Measurements from ENCODE around the gene PSMA4.
A peak's percentile ranks its signal among the peaks of the same experiment; 100 is the strongest.
"Not testable (repeated sequence)": the region's sequence is repeated elsewhere in the genome, so short reads cannot be mapped to it uniquely, and the experiment has no call there.

The PSMA4 gene

DNA sequence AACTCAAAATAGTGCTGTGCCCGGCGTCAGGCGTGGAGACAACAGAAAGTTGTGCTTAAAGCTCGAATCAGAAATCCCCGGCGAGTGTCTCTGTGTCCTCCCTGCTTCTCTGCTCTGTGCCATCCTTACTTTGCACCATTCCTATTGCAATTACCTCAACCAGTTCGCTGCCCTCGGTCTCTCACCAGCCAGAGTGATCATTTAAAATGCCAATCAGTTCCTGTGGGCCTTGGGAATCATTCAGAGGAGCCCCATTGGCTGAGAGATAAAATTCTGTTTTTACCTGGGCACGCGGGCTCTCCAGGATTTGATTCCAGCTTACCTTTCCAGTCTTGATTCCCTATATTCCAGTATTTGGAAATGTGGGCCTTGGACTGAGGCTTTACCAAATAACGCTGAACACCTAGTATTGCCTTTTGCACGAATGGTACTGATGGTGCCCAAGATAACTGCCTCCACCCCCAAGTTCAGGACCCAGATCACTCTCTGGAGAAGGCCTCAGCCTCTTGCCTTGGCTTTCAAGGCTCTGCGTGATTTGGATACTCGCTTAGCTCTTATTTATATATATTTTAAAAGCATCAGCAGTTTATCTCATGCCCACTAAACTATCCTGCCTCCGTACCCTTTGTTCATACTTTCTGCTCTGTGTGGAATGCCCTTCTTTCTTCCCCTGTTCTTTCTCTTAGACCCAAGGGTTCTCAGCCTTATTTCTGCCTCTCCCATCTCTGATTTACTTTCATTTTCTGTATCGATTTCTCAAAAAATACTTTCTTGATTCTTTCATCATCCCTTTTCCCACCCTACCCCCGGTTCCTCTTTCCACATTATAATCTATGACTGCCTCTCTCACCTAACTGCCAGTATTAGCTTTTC, 863 bp downstream of the PSMA4 start:
- H3K27ac ChIP-seq = peak overlapping the region; percentile 94
- TF ChIP-seq, protein P1, sequence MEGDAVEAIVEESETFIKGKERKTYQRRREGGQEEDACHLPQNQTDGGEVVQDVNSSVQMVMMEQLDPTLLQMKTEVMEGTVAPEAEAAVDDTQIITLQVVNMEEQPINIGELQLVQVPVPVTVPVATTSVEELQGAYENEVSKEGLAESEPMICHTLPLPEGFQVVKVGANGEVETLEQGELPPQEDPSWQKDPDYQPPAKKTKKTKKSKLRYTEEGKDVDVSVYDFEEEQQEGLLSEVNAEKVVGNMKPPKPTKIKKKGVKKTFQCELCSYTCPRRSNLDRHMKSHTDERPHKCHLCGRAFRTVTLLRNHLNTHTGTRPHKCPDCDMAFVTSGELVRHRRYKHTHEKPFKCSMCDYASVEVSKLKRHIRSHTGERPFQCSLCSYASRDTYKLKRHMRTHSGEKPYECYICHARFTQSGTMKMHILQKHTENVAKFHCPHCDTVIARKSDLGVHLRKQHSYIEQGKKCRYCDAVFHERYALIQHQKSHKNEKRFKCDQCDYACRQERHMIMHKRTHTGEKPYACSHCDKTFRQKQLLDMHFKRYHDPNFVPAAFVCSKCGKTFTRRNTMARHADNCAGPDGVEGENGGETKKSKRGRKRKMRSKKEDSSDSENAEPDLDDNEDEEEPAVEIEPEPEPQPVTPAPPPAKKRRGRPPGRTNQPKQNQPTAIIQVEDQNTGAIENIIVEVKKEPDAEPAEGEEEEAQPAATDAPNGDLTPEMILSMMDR (conservative IDR thresholded peaks at IDR 0.05) = no peak

GRCh38 chr15:78541744-78542034, 1.4 kb downstream of the PSMA4 start:
- peak overlapping the region; percentile 94 for H3K27ac ChIP-seq
- TF ChIP-seq, protein P1 (conservative IDR thresholded peaks at IDR 0.05) = no peak

DNA sequence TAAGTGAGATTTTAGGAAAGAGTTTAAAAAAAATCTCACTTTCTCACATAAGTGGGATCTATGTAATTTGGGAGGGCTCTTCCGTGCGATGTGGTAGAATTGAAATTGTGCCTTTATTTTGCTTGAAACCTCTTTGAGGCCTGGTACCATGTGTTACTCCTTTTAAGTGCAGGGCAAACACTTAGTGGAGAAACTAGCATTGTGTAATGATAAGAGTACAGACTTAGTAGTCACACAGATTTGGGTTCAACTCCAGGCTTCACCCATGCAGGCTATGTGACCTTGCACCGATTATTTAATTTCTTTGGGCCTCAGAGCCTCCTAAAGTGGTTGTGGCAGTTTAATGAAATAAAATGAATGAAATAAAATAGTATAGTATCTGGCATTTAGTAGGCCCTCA, 2.4 kb downstream of the PSMA4 start:
- TF ChIP-seq, protein P1 (conservative IDR thresholded peaks at IDR 0.05) = no peak
- peak overlapping the region; percentile 94 for H3K27ac ChIP-seq

DNA sequence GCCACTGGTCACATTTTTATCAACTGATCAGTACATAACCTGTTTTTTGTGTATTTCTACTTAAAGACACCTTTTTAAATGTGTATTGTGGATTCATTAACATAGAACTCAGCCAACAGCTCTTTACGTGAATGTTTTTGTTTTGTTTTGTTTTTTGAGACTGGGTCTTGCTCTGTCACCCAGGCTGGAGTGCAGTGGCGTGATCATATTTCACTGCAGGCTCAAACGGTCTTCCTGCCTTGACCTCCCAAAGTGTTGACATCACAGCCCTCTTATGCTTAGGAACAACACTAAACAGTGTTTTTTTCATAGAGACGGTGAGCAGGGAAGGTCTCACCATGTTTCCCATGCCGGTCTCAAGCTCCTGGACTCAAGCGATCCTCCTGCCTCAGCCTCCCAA, 9.9 kb downstream of the PSMA4 start:
- TF ChIP-seq, protein P1 (conservative IDR thresholded peaks at IDR 0.05) = no peak
- no peak overlapping the region for H3K27ac ChIP-seq

DNA sequence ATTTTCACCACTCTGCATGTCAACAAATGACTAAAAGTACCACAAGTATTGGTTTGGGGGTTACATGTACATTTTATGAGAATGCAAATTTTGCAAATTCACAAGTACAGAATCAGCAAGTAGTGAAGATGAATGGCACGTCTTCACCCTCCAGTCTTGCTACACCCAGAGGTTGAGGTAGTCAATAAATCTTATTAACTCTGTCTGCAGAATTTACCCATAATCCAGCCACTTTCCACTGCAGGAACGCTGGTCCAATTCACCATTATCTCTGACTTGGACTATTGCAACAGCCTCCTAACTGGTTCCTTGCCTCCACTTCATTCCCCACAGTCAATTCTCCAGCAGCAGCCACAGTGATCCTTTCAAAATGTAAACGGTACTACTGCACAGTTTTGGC, 10.6 kb downstream of the PSMA4 start:
- H3K27ac ChIP-seq = no peak overlapping the region
- TF ChIP-seq, protein P1 (conservative IDR thresholded peaks at IDR 0.05) = no peak

DNA sequence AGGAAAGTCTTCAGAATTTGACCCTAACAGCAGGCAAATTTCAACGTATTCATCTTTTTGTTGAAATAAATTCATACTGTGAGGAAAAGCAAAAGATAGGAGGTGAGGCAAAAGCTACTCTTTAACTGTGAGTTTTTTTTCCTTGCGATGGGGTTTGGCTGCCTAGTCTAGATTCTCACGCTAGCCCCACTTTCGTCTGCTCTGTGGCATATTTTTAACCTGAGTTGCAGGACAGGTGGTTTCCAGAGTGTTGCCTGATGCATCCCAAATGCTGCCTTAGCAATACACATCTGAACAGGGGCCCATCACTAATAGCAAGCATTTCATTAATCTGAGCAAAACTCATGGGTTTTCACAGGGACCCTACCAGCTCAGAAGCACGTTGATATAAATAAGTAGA, 11.7 kb downstream of the PSMA4 start:
- TF ChIP-seq, protein P1 (conservative IDR thresholded peaks at IDR 0.05) = no peak
- H3K27ac ChIP-seq = no peak overlapping the region

- TF ChIP-seq, protein P1 (conservative IDR thresholded peaks at IDR 0.05) = no peak
- no peak overlapping the region for H3K27ac ChIP-seq
These were observed 12.4 kb downstream of the PSMA4 start for GRCh38 chr15:78552597-78552996.

GRCh38 chr15:78560201-78560600, 20.0 kb downstream of the PSMA4 start:
- not testable (repeated sequence) for H3K27ac ChIP-seq

Data from VCaP (cell line).